ENCODE data around the gene PLA2G2F.
"Not testable (repeated sequence)": the region's sequence is repeated elsewhere in the genome, so short reads cannot be mapped to it uniquely, and the experiment has no call there.

PLA2G2F gene

DNA sequence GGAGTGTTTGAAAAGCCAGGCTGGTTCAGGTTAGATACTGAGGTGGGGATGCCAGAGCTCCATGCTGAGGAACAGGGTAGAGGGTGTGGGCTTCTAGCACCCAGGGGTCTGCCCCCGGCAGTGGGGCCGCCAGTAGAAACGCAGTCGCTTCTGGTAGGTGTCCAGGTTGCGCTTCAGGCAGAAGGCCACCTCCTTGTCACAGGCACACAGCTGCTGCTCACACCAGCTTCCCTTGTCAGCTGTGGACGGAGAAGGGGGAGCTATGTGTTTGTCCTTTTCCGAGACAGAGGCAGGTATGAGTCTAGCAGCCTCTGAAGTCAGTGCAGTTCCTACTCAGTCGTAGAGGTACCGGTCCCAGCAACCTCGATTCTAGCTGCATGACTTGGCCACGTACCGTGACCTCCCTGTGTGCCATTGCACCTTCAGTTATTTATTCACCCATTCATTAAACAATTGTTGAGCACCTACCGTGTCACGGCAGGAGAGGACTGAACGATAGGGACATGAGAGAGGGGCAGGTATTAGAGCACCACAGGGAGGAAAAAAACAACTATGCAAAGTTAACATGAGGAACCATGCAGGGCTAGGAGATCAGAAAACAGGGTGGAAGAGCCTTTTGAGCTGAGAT lies 25.0 kb upstream of the PLA2G2F start:
- DNase-seq, result no peak

DNA sequence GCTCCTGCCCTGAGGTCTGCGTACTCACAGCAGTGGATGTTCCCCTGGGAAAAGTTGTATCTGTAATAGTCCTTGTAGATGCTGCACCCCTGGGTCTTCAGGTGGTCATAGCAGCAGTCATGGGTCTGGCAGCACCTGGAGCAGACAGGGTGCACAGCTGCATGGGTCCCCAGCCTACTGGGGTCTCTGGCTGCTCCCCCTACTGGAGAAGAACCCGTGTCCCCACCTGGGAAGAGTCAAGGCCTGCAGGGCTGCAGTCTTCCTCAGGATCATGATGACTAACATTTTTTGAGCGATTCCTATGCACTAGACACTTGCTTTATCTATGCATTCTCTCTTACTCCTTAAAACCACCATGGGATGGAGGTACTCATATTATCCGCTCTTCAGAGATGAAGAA lies 23.6 kb upstream of the PLA2G2F start:
- no peak for DNase-seq

- no peak for DNase-seq
Measured at GRCh38 chr1:20115916-20116315, 23.2 kb upstream of the PLA2G2F start.

- DNase-seq, result no peak
Measured at GRCh38 chr1:20117236-20117635, 21.9 kb upstream of the PLA2G2F start.

GRCh38 chr1:20119347-20119746 lies 19.8 kb upstream of the PLA2G2F start, which contains the start of gene PLA2G2D:
Gene PLA2G2D, minus strand, starts transcription at chr1:20119536. Its CDS starts 38 bp downstream, at chr1:20119498.
- no peak for DNase-seq

DNA sequence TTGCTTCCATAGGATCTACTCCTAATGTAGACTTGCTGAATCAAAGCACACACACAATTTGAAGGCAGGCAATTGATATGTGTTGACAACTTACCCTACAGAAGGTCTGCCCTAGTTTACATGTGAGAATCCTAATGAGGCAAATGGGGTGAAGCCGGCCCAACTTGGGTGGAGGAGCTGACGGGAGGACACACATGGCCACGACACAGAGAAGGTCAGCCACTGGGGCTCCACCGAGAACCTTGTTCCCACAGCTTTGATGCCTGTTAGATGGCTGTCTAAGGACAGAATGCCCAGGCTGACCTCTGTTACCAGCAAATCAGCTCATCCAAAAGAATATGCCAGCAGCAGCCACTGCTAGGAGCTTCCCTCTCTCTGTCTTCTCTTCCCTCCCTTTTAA lies 18.3 kb upstream of the PLA2G2F start:
- no peak for DNase-seq

- no peak for DNase-seq
Measured at GRCh38 chr1:20123722-20124455, 15.2 kb upstream of the PLA2G2F start.

DNA sequence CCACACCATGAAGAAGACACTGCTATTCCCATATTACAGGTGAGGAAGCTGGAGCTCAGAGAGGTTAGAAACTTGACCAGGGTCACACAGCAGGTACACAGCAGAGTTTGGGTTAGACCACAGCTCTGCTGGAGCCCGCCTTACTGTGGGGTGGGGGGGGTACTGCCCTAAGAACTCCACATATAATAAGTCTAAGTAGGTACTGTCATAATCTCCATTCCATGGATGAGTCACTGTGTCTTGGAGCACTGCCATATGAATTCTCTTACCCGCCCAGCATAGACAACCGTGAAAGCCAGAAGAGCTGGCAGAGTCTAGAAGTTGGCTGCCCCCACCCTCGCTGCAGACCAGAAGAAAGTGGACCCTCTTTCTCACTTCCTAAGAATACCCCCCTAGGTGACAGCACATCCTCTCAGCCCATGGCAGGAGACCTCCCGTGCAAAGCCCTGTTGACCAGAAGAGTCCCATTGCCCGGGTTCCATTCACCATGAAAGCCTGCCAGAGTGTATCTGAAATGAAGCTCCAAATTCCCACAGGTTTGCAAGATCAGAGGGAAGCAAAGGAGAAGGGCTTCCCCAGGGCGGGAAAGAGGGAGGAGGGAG lies 14.6 kb upstream of the PLA2G2F start:
- peak; percentile 75 for DNase-seq

DNA sequence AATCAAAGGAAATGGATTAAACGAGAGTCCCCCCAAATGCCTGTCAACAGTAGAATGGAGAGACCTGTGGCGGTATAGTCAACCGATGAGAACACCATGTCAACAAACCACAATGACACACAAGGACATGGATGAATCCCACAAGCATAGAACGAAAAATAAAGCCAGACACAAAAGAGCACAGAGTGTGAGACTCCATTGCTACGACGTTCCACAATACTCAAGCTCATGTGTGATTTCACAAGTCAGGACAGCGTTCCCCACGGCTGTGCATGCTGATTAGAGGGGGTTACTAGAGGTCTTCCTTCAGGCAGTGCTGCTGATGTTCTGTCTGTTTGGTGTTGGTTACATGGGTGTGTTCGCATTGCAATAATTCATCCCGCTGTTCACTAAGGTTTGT lies 14.0 kb upstream of the PLA2G2F start:
- DNase-seq, result no peak

- DNase-seq, result no peak
Measured at GRCh38 chr1:20126041-20126805, 12.9 kb upstream of the PLA2G2F start.

DNA sequence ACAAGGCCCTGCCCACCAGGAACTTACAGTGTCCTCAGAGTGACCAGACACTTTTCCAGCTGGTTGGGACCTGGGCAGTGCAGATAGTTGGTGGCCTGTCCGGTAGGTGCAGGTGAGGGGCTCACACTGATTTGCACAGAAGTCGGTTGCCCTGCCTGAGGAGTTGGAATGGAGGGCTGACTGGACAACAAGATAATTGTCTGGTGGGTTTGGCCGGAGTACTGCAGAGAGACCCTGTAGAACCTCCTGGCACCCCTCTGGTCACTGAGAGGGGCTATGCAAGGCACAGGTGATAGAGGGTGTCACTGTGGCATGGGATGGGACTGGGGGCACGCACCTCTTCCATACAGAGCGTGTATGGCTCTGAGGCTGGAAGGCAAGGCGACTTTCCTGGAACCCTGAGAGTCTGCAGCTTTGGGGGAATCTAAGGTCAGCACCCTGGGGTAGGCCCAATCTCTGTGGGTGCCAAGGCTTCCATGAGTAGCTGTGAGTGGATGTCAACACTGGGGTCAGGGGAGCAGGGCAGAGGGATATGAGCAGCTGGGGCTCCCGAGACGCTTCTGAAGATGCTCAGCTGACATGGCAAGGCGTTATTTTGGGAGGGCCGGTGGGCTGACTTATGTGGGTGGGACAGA lies 12.2 kb upstream of the PLA2G2F start:
- DNase-seq, result no peak

DNA sequence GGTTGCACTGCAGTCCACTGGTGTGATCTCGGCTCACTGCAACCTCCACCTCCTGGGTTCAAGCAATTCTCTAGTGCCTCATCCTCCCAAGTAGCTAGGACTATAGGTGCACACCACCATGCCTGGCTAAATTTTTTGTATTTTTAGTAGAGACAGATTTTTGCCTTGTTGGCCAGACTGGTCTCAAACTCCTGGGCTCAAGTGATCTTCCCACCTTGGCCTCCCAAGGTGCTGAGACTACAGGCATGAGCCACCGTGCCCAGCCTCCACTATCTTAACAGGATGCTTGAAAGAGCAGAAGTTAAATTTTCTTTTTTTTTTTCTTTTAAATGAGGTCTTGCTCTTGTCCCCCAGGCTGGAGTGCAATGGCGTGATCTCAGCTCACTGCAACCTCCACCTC lies 8.6 kb upstream of the PLA2G2F start:
- not testable (repeated sequence) for DNase-seq

- DNase-seq, result no peak
Measured at GRCh38 chr1:20134995-20135394, 4.1 kb upstream of the PLA2G2F start.

- DNase-seq, result no peak
Measured at GRCh38 chr1:20136249-20136648, 2.9 kb upstream of the PLA2G2F start.

- no peak for DNase-seq
Measured at GRCh38 chr1:20137055-20137454, 2.1 kb upstream of the PLA2G2F start.

- DNase-seq, result no peak
Measured at GRCh38 chr1:20137604-20138003, 1.5 kb upstream of the PLA2G2F start.

- DNase-seq, result no peak
Measured at GRCh38 chr1:20138346-20138745, 777 bp upstream of the PLA2G2F start.

DNA sequence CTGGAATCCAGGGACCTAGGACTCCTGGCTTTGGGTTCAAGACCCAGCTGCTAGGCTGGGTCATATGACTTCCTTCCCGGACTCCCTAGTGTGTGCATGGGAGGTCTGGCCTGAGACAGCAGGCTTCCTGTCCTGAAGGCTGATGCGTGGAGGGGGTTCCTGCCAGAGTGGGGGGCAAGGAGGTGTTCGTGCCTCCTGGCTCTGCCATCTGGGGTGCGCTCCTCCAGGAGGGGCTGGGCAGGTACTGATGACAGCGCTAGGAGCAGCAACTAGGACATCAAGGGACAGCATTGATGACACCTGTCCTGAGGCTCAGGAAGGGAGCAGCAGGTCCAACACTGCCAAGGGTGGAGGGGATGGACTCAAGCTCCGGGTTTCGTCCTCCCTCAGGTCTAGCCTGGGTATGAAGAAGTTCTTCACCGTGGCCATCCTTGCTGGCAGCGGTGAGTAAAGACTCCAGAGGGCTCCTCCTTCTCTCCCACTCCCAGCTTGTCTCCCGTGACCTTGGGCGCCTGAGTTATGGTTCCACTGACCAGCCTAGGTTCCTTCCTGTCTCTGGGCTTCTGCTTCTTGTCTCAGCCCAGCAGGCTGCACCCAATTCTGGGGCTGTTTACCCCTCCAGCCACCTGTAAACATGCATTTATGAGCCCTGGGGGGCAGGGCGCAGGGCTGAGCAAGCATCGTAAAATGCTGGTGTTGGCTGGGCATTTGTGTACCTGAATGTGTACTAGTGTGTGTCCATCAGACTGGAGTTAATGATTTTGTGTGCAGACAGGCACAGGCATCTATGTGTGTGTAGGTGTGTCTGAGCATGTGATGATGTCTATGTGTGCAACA lies 871 bp downstream of the PLA2G2F start:
- DNase-seq, result no peak

GRCh38 chr1:20141001-20141400 lies 1.9 kb downstream of the PLA2G2F start:
- no peak for DNase-seq

DNA sequence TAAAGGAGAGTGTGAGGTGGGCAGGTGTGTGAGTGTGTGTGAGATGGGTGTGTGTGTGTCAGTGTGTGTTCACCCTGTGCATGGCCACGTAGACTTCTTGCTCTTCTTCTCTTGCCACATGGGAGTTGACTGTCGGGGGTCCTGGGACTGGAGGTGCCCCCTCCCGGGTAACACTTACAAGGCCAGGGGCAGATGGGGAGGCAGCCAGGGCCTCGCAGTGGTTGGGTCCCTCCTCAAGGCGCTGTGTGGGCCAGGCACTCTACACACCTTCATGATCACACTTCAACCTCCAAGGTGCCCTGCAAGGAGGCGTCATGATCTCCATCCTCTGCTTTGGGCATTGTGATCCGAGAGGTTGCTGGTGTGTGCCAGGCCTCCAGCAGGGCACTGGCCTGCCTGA lies 2.3 kb downstream of the PLA2G2F start:
- no peak for DNase-seq

- DNase-seq, result no peak
Measured at GRCh38 chr1:20142001-20142710, 3.0 kb downstream of the PLA2G2F start.

Data from fibroblast of skin of abdomen (primary cell).